Hematopoietic multipotent progenitor cell treated with erythropoietin and hydrocortisone succinate and interleukin-3 and kit ligand, for 6 days (in vitro differentiated cells): ENCODE results near the gene APBB2.
A peak's percentile ranks its signal among the peaks of the same experiment; 100 is the strongest.

Source experiments
- DNase-seq: peaks from one replicate; pipeline ENCODE4 v3.0.0-alpha.2; 2015

Gene APBB2

DNA sequence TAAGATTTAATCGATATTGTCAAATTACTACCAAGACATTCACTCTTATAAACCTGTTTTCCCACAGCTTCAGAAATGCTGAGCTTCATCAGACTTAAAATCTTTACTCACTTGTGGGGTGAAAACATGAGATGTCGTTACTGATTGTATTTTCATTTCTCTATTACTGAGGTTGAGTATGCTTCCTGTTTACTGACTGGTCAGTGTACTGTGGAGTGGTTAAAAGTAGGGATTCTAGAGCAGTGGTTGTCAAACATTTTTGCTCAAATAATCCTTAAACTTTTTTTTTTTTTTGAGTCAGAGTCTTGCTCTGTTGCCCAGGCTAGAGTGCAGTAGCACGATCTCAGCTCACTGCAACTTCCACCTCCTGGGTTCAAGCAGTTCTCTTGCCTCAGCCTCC lies 414.3 kb downstream of the APBB2 start:
- DNase-seq, result no peak

- no peak for DNase-seq
These were observed 424.6 kb downstream of the APBB2 start for GRCh38 chr4:40789771-40790170.

GRCh38 chr4:40789031-40789430 lies 425.3 kb downstream of the APBB2 start:
- peak; percentile 2 for DNase-seq

DNA sequence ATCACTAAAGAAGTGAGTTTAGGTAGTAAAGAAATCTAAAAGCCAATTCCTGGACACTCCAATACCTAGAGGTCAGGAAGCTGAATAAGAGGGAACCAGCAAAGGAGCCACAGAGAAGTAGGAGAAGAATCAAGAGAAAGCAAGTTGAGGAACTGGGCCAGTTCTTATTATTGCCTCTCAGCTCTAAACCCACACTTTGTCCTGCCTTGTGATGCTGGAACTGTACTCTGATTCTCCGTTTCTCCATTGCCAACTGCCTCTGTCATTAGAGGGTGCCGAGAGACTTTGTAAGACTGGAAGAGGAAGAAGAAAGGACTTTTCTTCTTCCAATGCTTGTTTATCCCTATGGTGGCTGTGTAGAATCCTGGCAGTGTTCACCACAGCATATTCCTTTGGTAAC lies 426.0 kb downstream of the APBB2 start:
- no peak for DNase-seq

DNA sequence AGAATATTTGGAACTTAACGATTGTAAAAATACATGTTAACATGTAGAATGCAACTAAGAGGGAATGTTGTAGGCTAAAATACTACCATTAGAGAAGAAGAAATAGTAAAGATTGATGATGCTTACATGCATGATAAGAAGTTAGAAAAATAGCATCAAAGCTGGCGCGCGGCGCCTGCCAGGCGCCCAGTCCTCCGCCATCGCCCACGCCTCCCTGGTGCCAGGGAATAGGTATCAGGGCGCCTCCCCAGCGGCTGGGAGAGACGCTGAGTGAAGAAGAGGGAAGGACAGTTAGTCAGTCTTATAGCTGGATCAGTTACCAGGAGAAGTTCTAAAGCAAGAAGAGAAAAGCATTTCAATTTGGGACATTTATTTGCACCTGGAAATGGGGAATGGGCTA lies 428.6 kb downstream of the APBB2 start:
- DNase-seq, result no peak

- DNase-seq, result no peak
These were observed 431.5 kb downstream of the APBB2 start for GRCh38 chr4:40782876-40783275.

DNA sequence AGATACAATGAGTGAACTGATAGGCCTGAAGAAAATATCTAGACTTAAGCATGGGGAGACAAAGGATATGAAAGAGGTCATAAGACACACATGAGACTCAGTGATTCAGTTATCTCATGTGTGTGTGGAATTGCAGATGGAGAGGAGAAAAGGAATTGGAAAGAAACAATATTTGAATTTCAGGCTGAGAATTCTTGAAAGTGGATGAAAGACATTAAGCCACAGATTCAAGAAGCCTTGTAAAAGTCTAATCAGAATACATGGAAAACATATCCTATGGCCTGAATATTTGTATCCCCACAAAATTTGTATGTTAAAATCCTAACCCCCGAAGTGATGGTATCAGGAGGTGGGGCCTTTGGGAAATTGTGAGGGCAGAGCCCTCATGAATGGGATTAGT lies 436.3 kb downstream of the APBB2 start:
- no peak for DNase-seq

- no peak for DNase-seq
These were observed 445.1 kb downstream of the APBB2 start for GRCh38 chr4:40769266-40769665.

- DNase-seq, result peak; percentile 55
These were observed 451.1 kb downstream of the APBB2 start for GRCh38 chr4:40763228-40763716.
